HL-60 (cell line): ENCODE data around the gene TNNT1.

Experiments used
- DNase-seq, 2 experiments: peaks; one replicate each; pipeline ENCODE4 v3.0.0-alpha.2; 2010 to 2020; ENCODE audit warnings: low read depth in 1 of 2, low spot score in 1 of 2
- H3K27ac ChIP-seq: fragments of 250-450 bp; sonication (Bioruptor Pico); replicated peaks from 2 replicates; pipeline ENCODE4 v1.5.1; 2020; ENCODE audit warnings: mild to moderate bottlenecking, moderate library complexity
- H3K27me3 ChIP-seq: fragments of 250-450 bp; sonication (Bioruptor Pico); 2 replicates; pipeline ENCODE4 v1.5.1; 2021; ENCODE audit warnings: mild to moderate bottlenecking, moderate library complexity; ENCODE audit not compliant: insufficient read depth, poor library complexity, severe bottlenecking
- H3K4me3 ChIP-seq: replicated peaks from 2 replicates; pipeline ENCODE4 v1.5.1; 2011; ENCODE audit warnings: mild to moderate bottlenecking, control low read depth, low read length; ENCODE audit not compliant: insufficient read depth
- CTCF ChIP-seq: IDR thresholded peaks from one replicate; pipeline ENCODE4 v1.5.1; 2011; ENCODE audit warnings: low read length, control low read depth, inconsistent platforms; ENCODE audit not compliant: insufficient read depth
- GABPA ChIP-seq: IDR thresholded peaks from 2 replicates; pipeline ENCODE4 v1.6.1; 2012; ENCODE audit warnings: low read depth
- POLR2AphosphoS5 ChIP-seq: IDR thresholded peaks from 2 replicates; pipeline ENCODE4 v1.6.1; 2012; ENCODE audit warnings: low read depth
- REST ChIP-seq: IDR thresholded peaks from 2 replicates; pipeline ENCODE4 v1.6.1; 2012; ENCODE audit warnings: low read depth; ENCODE audit not compliant: insufficient replicate concordance
- SPI1 ChIP-seq: IDR thresholded peaks from 2 replicates; pipeline ENCODE4 v1.6.1; 2012; ENCODE audit warnings: low read depth, mild to moderate bottlenecking, borderline replicate concordance

TNNT1 gene

GRCh38 chr19:55091955-55092354 is 57.1 kb downstream of the TNNT1 start:
- TF ChIP-seq REST: no peak
- no peak for TF ChIP-seq CTCF
- TF ChIP-seq GABPA: no peak
- TF ChIP-seq SPI1: no peak
- TF ChIP-seq POLR2AphosphoS5: no peak
- Histone ChIP-seq H3K27ac (no peak overlapping the region), H3K4me3 (no peak overlapping the region), H3K27me3 (peaks cover 4% of the 10 kb centered on the region)
- no peak for DNase-seq

- DNase-seq: no peak
Observed at GRCh38 chr19:55091126-55091910, 57.7 kb downstream of the TNNT1 start.

More at GRCh38 chr19:55091126-55091910, 57.7 kb downstream of the TNNT1 start:
- Histone ChIP-seq H3K4me3 (no peak overlapping the region), H3K27me3 (peaks cover 4% of the 10 kb centered on the region), H3K27ac (no peak overlapping the region)
- no peak for TF ChIP-seq REST
- TF ChIP-seq SPI1: no peak
- TF ChIP-seq GABPA: no peak
- no peak for TF ChIP-seq CTCF
- no peak for TF ChIP-seq POLR2AphosphoS5
